Subcutaneous adipose tissue (tissue), 4 donors: Measurements from ENCODE around the gene CHRNB2. TPM values are rescaled to one million over a fixed set of nuclear protein-coding genes. Genes with fewer than 3 reads are reported as not detected.

Experiments
- CTCF ChIP-seq: fragments of 450-650 bp; IDR thresholded peaks from one replicate; pipeline ENCODE4 v1.5.1; 2016; ENCODE audit warnings: low read depth, mild to moderate bottlenecking, control low read depth, antibody characterized with exemption, moderate library complexity
- total RNA-seq, 4 donors: library from RNA; depleted of rRNA; stranded (reverse); fragments of >200 nt; gene quantifications; one replicate each; pipeline ENCODE4 v1.1.0, GENCODE V29; 2016

CHRNB2 gene
- total RNA-seq, 4 donors from 2014 or later = not detected

DNA sequence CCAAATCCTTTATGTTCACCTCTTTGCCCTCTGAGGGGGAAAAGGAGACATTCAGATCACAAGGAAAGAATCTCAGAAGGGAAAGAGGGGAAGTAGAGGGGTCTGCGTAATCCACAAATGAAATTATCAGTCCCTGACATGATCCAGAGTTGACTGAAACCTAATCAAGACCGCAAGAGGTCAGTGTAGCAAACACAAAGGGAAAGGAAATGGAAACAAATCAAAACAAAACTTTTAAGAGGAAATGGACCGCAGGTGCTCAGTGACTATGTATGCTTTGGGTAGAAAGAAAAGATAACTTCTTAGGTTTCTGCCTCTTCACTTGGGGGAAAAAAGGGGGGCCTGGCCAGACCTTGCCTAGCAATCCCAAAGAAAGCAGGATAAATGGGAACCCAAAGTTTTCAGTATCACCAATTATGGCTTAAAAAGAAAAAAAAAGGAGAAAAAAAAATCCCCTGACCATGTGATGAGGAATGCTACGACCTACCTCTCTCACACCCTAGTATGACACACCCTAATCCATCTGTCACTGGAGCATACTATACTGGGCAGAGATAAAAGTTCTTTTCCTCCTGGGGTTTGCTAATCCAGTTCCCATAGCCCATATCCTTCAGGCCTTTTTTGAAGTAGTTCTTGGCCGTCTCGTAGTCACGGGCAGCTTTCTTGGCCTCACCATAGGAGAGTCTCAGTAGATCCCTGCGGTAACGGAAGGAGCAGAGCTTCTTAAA, 16.9 kb downstream of the CHRNB2 start:
- TF ChIP-seq CTCF = no peak

GRCh38 chr1:154586231-154586630, 18.7 kb downstream of the CHRNB2 start:
- no peak for TF ChIP-seq CTCF

DNA sequence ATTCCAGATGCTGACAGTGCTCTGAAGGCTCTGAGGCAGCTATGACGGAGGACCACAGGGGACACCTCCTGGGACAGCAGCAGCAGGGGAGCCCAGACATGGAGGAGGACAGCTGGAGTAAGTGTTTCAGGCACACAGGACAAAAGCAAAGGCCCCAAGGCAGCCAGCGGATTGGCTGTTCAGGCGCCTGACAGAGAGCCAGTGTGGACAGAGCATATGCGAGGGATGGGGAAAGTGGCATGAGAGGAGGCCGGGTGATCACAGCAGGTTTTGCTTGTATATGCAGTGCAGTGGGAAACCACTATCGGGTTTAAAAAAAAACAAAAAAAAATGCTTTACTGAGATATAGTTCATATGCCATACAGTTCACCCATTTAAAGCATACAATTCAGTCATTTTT, 19.1 kb downstream of the CHRNB2 start:
- no peak for TF ChIP-seq CTCF

DNA sequence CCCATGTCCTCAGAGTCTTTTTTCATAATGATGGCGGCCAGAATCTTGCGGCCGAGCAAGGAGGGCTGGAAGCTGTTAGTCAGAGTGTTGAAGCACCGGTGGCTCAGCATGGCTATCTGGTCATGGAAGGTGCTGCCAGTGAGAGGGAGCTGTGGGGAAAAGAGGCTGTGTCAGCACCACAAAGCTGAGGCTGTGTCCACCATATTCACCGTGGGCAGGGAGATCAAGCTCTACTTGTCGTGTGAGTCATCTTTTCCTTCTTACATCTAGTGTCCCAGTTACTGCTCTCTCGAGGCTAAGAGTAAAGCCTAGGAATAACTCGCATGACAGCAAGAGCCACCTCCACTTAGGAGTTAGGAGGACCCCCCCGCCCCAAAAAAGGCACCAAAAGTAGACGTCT, 22.2 kb downstream of the CHRNB2 start:
- no peak for TF ChIP-seq CTCF

DNA sequence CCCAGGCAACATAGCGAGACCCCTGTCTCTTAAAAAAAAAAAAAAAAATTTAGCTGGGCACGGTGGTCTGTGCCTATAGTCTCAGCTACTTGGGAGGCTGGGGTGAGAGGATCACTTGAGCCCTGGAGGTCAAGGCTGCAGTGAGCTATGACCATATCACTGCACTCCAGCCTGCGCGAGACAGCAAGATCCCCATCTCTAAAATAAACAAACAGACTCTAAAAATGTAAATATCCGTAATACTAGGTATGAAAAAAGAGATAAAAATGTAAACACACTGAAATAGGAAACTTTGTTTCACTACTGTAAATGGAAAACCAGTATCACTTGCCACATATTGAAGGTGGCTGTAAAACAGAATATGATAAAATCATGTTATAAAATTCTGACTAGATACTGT, 23.2 kb downstream of the CHRNB2 start:
- TF ChIP-seq CTCF = no peak

DNA sequence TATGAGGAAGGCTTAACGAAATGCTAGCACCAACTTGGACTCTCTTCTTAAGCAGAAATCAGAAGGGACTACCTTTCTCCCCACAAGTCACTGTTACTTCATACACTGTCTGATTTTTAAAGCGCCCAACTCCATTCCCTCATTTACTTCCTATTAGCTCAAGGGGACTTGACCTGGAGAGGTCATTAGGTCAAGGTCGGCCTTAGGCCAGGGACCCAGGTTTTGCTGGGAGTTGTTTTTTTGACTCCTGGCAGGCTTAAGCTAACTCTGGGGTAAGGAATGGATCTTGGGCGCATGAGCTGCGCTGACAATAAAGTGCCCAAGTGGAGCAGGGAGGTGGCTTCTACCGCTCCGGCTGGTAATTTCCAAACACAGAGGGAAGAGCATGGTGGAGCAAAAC, 23.6 kb downstream of the CHRNB2 start:
- TF ChIP-seq CTCF = no peak

DNA sequence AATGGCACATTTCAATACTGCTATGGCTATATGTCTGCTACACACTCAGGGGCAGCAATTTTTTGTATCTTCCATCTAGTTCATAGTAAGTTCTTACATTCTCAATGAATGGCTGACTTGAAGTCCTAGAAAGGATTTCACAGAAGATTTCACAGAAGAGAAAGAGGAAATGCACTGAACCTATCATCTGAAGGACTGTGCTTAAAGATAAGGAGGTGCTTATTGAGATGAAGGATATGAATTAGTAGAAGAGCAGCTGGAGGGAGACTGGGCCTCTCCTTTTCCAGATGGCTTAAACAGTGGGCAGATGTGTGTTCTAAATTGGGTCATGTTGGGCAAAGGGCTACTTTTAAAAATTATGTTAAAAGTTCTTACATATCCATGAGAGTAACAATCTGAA, 25.8 kb downstream of the CHRNB2 start:
- no peak for TF ChIP-seq CTCF
